NCI-H69 (cell line): ENCODE measurements around the gene BEND4.
"Not testable (repeated sequence)": the region's sequence is repeated elsewhere in the genome, so short reads cannot be mapped to it uniquely, and the experiment has no call there.

Source experiments
- DNase-seq: peaks from one replicate; lab custom pipeline; 2025; lab: John Stamatoyannopoulos, UW

The BEND4 gene

GRCh38 chr4:42152507-42153504 lies at the start of gene BEND4:
TSS of gene BEND4 (minus strand) at chr4:42152655. CDS start at chr4:42152143, 512 bp downstream.
- DNase-seq = no peak

DNA sequence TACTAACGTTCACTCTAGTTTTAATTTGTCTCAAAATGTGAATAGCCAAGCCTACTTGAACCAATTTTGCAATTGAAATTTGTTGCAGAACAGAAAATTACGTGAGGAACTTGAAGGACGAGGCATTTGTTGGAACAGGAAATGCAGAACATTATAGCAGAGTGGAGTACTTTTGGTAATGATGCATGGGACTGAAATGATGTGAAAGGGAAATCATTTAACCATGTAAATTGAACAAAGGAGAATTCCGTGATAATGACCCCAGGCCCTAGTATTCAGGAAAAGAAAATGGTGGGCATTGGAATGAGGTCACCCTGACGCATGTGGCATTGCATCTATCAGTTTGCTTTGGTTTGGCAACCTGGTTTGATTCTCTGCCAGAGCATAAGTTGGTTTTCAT lies 44.9 kb upstream of the BEND4 start:
- DNase-seq = no peak

GRCh38 chr4:42172921-42173320 lies 20.5 kb upstream of the BEND4 start:
- DNase-seq = no peak

GRCh38 chr4:42172128-42172790 lies 19.8 kb upstream of the BEND4 start:
- no peak for DNase-seq

- DNase-seq = no peak
These were observed 15.3 kb upstream of the BEND4 start for GRCh38 chr4:42167709-42168108.

- not testable (repeated sequence) for DNase-seq
These were observed 13.7 kb upstream of the BEND4 start for GRCh38 chr4:42166186-42166585.

DNA sequence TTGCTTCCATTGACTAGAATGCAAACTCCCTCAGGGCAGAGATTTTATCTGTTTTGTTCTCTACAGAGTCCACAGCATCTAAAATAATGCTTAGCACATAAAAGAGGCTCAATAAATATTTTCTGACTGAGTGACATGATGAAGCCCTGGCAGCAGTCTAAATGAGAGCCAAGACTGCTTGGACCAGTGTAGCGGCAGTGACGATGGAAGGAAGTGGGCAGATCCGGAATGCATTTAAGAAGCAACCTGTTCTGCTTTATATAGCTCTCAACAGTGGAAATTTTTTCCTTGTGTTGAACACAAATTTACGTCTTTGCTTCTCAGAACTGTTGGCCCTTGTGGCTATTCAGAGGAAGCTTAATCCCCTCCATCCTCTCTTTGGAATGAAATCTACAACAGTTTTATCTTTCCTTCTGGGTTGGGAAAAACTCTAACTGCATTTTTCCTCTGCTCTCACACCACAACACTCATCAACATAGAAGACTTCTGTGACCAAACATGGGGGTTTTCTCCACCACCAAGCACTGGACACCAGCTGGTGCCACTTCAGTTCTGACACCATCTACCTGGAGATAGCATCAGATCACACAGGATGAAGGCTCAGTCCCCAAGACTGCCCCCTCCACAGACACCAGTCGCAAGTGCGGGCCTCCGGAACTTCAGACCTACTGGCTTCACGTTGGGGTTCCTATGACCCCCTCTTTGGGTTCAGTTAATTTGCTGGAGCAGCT lies 7.0 kb upstream of the BEND4 start:
- no peak for DNase-seq

- peak; percentile 46 for DNase-seq
These were observed 618 bp downstream of the BEND4 start for GRCh38 chr4:42151568-42152506.

DNA sequence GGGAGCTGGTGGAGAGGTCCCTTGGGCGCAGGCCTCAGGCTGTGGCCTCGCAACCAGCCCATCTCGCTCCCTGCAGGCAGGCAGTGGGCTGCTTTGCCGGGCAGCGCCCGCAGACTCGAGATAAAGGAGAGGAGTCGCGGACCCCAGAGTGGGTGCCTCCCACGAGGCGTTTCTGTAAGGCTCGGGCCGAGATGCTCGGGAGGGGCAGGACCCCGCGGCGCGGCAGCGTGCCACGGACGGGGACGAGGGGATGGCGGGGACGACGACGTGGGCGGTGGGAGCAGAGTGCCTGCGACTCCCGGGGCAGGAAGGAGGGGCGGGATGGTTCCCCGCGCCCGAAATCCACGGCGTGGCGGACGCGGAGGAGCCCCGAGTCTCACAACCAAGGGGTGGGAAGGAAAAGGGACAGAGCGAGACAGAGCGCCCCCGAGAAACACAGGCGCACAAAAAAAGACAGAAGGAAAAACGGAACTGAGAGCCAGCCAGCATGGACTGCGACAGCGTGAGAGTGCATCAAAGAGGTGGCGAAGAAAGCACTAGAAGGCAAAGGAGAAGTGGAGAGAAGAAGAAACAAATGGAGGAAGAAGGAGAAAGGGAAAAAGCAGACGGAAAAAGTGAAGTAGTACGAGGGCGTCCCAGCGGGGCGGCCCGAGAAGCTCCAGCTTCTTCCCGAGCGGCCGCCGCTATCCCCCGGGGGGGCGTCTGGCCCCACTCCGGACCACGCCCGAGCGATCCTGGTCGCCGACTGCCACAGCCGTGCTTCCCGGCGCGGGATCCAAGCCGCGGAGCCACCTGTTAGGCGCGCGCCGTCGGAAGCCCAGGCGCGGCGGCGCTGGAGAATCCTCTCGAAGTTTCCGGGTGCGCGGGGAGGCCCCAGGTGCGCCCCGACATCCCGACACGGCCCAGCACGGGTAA lies 1.5 kb downstream of the BEND4 start:
- peak; percentile 10 for DNase-seq

- DNase-seq = no peak
These were observed 3.5 kb downstream of the BEND4 start for GRCh38 chr4:42149004-42149403.

DNA sequence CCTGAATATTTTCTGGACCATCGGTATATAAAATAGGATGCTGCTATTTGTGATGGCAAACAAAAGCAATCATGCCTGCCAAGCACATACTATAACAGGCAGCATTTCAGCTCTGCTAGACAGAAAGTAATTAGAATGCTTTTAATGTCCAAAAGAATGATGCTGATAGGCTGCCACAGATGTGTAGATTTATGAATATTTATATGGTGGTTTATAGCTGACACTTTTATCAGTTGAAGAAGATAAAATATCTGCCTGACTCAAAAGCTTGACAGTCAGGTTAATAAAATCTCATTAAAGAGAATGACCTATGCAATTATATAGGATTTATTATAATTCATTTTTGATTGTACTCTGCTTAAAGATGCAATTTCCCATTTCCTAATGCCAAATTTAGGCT lies 4.0 kb downstream of the BEND4 start:
- DNase-seq = no peak

DNA sequence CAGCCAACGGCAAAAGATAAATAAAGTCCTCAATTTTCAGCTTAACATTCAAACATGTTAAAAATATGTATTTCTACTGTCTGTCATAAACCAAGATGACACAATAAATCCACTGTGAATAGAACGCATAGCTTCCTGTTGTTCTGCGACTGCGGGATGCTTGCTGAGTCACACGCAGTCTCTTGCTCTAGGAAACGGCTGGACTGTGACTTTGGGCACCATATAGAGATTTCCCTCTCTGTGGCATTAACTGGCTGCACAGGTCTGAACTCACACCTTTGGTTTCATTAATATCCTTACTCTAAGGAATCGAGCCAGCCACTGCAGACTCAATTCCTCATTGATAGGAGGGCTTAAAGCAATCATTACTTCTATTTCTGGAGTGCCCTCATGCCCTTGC lies 8.4 kb downstream of the BEND4 start:
- DNase-seq = no peak

DNA sequence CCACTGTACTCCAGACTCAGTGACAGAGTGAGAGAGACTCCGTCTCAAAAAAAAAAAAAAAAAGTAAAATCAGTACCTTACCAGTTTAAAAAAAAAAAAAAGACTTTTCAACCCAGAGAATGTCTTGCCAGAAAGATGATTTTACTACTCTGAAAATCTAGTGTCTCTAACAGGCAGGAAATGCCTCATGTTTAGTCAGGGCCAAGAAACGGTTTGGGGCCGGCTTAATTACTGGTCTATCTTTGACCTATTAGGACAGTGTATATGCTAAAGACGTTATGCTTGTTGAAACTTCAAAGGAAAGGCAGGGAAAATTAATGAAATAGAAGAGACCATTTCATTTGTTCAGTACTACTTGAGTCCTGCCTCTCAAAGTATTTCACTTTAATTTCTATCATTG lies 9.9 kb downstream of the BEND4 start:
- no peak for DNase-seq

- no peak for DNase-seq
These were observed 16.1 kb downstream of the BEND4 start for GRCh38 chr4:42136371-42136770.

DNA sequence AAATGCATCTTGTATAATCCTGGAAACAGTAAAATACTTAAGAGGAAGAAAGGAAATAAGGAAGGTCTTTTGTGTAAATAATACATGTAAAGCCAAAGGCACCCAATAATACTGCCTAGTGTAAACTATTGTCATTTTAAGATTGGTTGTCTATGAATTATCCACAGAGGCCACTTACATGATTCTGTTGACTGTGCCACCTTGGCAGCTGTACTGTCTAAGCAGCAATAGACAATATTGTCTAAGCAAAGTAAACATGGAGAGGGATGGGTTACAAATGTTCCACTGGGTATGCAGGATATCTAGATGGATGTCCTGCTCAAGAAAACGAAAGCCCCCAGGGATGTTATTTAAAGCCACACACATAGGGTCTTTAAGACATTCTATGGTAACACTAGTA lies 19.4 kb downstream of the BEND4 start:
- no peak for DNase-seq

DNA sequence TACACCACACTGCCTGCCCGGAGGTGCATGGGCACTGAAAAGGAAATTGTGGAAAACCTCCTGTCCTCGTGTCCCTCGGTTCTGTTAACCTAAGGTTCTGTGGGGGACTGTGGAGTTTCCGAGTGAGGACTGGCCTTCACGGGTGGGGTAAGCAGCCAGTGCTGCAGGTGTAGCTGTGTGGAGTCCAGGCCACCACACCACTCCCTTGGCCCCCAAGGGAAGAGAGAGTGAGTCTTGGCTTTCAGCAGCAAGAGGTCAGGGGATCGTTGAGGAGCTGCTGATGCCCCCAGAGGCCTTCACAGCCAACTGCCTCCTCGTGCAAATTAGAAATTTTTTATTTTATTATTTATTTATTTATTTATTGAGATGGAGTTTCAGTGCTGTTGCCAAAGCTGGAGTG lies 20.4 kb downstream of the BEND4 start:
- no peak for DNase-seq

- no peak for DNase-seq
These were observed 29.3 kb downstream of the BEND4 start for GRCh38 chr4:42123071-42123644.

DNA sequence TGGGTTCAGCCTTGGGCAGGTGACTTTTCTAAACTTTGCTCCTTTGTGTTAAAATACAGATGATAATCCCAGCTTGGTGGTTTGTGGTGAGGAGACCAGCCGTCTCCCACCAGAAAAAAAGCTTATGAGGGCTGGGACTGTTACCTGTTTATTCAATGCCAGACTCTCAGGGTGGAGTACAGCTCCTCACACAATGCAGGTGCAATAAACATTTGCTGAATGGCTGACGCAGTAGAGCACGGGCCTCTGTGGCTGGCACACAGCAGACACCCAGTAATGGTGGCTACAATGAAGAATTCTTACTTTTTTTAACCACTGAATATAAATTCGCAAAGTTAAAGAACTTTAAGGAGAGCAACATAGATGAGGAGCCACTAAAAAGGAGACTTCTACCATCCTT lies 30.2 kb downstream of the BEND4 start:
- DNase-seq = no peak

DNA sequence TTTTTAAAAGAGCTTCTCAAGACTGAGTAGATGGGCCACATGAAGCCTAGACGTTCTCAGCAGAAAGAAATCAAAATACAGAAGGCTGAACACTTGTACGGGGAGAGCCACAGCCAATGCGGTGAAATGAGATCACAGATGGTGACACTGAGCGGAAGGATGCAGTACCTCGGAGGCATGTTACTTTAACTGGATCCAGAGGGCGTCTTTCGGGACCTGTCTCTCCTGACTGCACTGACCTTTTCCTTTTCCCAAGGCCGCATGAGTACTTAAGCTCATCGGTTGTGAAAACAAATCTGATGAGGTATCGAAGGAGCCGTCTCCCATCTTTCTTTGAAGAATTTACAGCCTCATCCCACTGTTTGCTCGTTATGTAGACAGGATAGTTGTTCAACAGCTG lies 32.6 kb downstream of the BEND4 start:
- DNase-seq = no peak

GRCh38 chr4:42112846-42113245 lies 39.6 kb downstream of the BEND4 start:
- no peak for DNase-seq
